Heart left ventricle (tissue), 13 donors: Measurements from ENCODE around the gene NOS1AP.

Source experiments
- CTCF ChIP-seq, 12 donors: fragments of 200-600 bp; sonication (generic) in 4 of 12; IDR thresholded peaks; one replicate each; pipeline versions ENCODE4 v1.5.0 to v1.8.0; 2018 to 2022; ENCODE audit warnings: antibody characterized with exemption in 12 of 12, mild to moderate bottlenecking in 5 of 12
- POLR2A ChIP-seq, 2 donors: fragments of 450-650 bp; IDR thresholded peaks; one replicate each; pipeline ENCODE4 v1.6.1; 2017; ENCODE audit warnings: antibody characterized with exemption in 2 of 2, mild to moderate bottlenecking in 2 of 2, moderate library complexity in 2 of 2
- donor health status: ischemic (EF 13 %, LVEDD 7.1; RV severe dilation, severe dysfunction).
- donor health status: DM: no; HTN: yes; CAD: no.
- donor health status: DM: no; HTN: no; CAD: no.
- donor health status: ischemic (EF 25% LVEDD 6.9; RV normal size, moderate dysfunction).
- donor health status: ischemic (EF 25% LVEDD 5.7; RV mildly dilated, moderate dysfunction).
- donor health status: ischemic (EF 35%, LVEDD 5.7; RV mildly dilated, moderate dysfunction).
- donor health status: nonischemic (EF 11% LVEDD 7.7; RV severe dilation, severe dysfunction).
- donor health status: DM: yes; HTN: yes; CAD: no.
- donor health status: PGD.
- donor health status: ischemic (EF 29% LVEDD 5.4; RV normal size, mild dysfunction).
- donor health status: nonischemic (EF 23%, LVEDD 6.1; RV moderate dilation, normal function).

GRCh38 chr1:162360874-162361260, 291.4 kb downstream of the NOS1AP start:
- TF ChIP-seq CTCF (IDR thresholded peaks at IDR 0.05) (no peak), POLR2A (IDR thresholded peaks at IDR 0.05) (no peak)
